GM18511 (cell line): Measurements from ENCODE around the gene CAP2.
A peak's percentile ranks its signal among the peaks of the same experiment; 100 is the strongest.
"Not testable (repeated sequence)": the region's sequence is repeated elsewhere in the genome, so short reads cannot be mapped to it uniquely, and the experiment has no call there.

Experiments used
- ATAC-seq: cut with Tn5 transposase; IDR thresholded peaks from one replicate; pipeline ENCODE4 v1.9.1; 2021; ENCODE audit warnings: mild to moderate bottlenecking, moderate library complexity; ENCODE audit not compliant: unreplicated experiment

The CAP2 gene

GRCh38 chr6:17432356-17432755 is 39.0 kb downstream of the CAP2 start:
- no peak for ATAC-seq

GRCh38 chr6:17439243-17439993 is 46.0 kb downstream of the CAP2 start:
- ATAC-seq, result no peak

GRCh38 chr6:17440811-17441210 is 47.4 kb downstream of the CAP2 start:
- ATAC-seq, result not testable (repeated sequence)

GRCh38 chr6:17442196-17442595 is 48.8 kb downstream of the CAP2 start:
- ATAC-seq, result no peak

DNA sequence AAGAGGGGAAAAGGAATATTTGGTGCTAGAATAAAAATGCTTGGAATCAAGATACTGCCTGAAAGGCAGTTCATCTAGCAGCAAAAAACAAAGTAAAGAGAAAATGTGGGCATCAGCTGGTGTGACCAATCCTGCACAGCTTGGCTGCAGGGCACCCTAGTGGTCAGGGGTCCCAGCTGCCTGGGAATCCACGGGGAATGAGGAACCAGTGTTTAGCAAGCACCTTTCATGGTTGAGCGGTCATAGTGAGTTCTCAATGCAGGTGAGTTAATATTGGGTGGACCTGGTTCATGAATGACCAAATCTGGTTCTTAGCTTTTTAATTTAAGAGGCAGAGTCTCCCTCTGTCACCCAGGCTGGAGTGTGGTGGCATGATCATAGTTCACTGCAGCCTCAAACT is 53.3 kb downstream of the CAP2 start:
- peak; percentile 41 for ATAC-seq

DNA sequence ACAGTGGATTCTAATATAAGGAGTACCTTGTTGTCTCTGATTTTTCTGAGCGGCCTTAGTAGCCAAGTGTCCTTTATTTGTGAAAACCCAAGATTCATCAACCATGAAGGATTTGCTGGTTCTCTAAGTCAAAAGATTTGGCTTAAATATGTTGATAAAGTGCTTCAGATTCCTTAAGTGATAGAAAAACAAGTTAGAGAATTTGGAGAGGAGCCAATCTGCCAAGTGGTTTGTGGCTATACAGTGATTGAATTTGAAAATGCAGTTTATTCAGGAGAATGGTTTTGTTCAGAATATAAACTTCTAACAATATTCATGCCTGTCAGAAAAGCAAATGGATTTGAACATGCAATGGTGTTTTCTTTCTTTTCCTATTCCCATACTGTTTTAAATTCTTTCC is 54.8 kb downstream of the CAP2 start:
- no peak for ATAC-seq

DNA sequence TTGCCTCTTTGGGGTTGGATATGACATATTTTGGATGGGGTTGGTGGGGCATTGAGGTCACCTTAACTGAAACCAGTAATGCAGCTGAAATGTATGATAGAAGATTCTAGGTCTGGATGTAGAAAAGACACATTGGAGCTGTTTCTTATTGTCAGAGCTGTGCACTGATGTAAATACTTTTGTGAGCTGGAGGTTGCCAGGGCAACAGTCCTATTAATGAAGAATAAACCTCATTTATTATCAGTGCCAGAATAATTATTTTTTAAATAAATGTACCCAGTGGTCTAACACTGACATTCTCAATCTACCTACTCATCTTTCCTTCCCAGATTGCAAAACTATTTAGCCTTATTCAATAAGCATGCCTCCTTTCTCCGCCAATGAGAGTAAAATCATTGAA is 57.0 kb downstream of the CAP2 start:
- ATAC-seq, result no peak

DNA sequence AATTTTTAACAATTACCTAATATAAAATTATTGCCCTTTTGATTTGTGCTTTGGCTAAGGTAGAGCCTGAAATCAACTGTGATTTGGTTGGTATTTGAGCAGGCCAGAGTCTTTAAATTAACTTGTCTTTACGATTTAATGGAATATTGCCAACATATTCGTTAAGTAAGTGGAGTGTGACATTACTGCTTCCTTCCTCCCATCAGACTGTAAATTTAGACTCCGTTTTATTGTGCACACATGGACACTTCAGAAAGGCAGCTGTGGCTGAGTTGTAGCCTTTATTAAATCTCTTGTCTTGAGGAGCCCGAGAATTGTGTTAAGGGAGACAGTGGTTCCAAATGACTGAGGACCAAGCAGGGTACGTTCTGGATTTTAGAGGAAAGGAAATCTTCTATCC is 57.4 kb downstream of the CAP2 start:
- ATAC-seq, result no peak

- no peak for ATAC-seq
Observed at GRCh38 chr6:17452096-17452495, 58.7 kb downstream of the CAP2 start.

DNA sequence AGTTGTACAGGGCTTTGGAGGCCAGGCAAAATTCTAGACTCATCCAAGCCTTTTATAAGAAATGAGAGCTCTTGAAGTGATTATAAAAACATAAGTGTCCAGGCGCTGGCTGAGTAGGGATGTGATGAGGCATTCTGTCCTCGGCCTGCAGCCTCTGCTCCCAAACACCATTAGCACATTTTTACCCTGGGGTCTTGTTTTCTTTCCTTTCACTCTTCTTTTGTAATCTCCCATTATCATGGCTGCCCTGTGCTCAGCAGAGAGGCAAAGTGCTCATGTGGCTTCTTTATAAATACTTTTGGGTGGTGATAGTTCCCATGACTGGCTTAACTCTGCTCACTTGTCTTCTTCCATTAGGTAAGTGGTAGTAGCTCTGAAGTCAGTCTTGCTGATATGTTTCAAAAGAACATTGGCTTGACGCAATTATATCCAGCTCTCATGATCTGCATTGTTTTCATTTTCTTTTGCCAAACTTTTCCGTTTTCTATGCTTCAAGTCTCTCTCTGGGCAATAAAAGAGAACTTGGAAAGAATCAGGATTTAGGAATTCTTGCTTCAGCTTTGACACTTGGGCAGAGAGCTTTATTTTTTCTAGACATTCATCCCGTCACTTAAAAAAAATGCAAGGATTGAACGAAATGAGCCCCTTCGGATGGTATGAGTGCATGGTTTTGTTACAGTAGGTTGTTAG is 61.1 kb downstream of the CAP2 start:
- ATAC-seq, result no peak

DNA sequence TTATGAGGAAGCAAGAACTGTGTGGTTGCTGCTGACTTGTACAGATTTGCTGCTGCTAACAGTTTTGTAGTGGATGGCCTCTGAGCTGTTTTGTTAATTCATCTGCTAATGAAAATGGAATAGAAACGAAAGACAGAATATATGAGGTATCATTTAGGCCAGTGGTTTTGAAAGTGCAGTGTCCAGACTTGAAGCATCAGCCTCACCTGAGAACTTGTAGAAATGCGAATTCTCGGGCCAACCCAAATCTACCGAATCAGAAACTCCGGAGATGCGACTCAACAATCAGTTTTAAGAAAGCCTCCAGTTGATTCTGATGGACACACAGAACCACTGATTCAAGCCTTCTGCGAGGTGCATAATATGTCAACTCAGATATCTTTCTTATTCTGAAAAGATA is 62.5 kb downstream of the CAP2 start:
- ATAC-seq, result no peak

DNA sequence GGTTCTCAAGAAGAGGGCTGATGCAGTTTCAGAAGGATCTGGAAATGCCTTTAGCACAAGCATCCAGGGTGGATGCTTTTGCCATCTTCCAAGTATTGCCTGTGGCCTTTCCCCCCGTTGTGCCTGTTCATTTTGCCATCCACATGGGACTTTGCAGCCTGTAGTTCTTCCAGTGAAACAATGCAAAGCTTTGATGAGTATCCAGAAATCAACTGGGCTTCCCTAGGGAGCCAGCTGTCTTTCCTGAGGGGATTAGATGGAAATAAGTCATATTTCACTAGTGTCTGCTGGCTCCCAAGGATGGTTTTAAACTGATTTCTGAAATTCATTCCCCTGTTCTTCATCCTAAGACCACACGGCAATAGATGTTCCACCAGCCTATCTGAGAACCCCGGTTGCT is 63.3 kb downstream of the CAP2 start:
- ATAC-seq, result no peak

DNA sequence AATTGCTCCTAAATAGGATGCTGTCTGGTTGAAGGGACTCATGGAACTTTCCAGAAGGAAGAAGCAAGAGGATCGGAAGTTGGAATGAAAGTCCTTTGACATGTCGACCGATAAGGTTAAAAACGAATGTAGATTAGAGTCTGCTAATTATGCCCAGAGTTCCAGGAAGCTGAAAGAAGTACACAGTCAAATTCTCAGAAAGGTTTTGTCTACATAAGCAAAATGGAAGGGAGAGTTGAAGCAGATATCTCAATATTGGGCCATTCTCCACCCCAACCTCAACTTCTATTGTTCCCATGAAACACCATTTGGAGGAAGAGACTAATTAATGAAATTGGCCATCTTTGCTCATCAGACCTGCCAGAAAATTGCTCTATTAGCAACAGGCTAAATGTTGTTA is 64.0 kb downstream of the CAP2 start:
- ATAC-seq, result no peak

DNA sequence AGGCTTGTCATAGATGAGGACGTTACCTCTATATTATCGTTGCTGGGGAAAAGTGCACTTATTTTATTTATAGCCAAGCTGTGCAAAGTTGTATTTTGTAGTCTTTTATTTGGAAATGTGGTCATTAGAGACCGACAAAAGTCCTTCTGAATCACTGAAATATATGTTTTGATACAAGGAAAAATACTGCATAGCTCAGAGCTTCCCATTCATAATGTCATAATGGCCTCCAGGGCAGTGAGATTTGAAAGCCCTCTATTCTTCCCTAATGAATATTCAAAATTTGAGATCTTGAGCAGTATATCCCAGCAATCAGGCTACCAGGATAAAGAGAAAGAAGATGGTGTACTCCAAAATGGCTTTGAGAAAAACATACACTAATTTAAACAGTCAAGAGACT is 64.6 kb downstream of the CAP2 start:
- no peak for ATAC-seq

DNA sequence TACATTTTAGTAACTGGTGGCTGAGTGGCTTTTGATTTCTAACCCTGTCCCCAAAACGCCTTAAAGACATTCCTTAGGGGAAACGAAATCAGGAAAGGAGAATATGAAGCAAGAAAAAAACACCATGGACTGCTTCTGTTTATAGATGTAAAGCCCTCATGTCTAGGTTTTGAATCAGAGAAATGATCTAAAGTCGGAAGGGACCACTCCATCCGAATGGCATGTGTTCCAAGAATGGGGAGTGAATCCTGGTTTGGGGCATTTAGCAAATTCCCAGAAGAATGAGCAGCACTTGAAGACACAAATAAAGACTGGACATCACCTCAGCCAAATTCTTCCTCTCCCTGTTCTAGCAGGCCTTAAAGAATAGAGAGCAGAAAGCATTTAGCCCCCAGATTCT is 65.6 kb downstream of the CAP2 start:
- ATAC-seq, result no peak

DNA sequence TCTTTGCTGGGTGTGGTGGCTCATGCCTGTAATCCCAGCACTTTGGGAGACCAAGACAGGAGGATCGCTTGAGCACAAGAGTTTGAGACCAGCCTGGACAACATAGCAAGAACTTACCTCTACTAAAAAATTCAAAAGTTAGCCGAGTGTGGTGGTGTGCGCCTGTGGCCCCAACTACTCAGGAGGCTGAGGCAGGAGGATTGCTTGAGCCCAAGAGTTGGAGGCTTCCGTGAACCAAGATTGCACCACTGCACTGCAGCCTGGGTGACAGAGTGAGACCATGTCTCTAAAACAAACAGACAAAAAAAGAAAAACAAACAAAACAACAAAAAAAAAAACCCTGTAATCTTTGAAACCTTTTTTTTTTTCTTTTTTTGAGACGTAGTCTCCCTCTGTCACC is 67.5 kb downstream of the CAP2 start:
- no peak for ATAC-seq

- no peak for ATAC-seq
Observed at GRCh38 chr6:17466147-17466546, 72.8 kb downstream of the CAP2 start.

GRCh38 chr6:17466707-17467106 is 73.3 kb downstream of the CAP2 start:
- no peak for ATAC-seq

DNA sequence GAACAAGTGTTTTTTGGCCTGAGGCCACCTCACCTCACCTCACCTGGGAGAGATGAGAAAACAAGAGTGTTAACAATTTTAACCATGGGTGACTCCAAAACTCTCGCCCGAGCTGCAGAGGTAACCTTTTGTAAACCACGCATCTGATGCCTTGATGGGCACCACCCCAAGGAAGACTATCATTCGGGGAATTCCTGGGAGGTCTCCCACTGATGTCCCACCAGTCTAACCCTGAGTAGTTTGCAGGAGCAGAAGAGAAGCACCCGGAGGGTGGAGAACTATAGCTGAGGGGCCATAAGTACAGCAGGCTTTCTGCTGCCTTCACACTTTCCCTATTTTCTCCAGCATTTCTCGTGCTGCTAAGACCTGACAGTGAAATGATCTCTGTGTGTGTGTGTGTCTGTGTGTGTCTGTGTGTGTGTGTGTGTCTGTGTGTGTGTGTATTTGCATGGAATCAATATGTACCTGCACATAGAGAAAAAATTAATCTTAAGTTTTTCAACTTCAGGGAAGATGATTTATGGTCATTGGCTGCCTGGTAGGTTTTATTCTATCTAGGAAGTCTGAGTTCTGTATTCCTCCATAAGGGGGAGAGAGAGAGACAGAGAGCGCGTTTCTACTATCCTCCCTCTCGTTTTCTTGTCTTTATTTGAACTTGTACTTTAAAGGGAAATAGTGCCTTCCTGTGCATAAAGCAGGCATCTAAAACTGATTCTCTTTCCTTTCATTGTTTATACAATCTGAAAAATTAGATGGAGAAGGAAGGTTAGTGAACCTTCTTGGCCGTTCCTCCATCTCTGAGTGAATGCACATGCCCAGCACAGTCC is 75.8 kb downstream of the CAP2 start:
- ATAC-seq, result no peak

- peak; percentile 58 for ATAC-seq
Observed at GRCh38 chr6:17470202-17470937, 77.0 kb downstream of the CAP2 start.

GRCh38 chr6:17470938-17471327 is 77.5 kb downstream of the CAP2 start:
- ATAC-seq, result no peak
